ENCODE measurements around the gene IL1RAP.
A peak's percentile ranks its signal among the peaks of the same experiment; 100 is the strongest.
"Not testable (repeated sequence)": the region's sequence is repeated elsewhere in the genome, so short reads cannot be mapped to it uniquely, and the experiment has no call there.

Gene IL1RAP

GRCh38 chr3:190513409-190514370, at the start of gene IL1RAP:
TSS of gene IL1RAP (plus strand) at chr3:190514085. CDS start at chr3:190564290, 50,205 bp downstream.
- no peak for TF ChIP-seq CTCF (IDR thresholded peaks at IDR 0.05; ENCODE audit: control insufficient read depth, insufficient read depth, low read depth, low read length, missing control alignments)
- H3K4me3 ChIP-seq (ENCODE audit: control insufficient read depth, low read depth, low read length): peak within 1 kb of the TSS; percentile 66
- DNase-seq (ENCODE audit: low read depth): peak; percentile 85

- DNase-seq (ENCODE audit: low read depth): no peak
- H3K4me3 ChIP-seq (ENCODE audit: control insufficient read depth, low read depth, low read length): no peak overlapping the region
- no peak for TF ChIP-seq CTCF (IDR thresholded peaks at IDR 0.05; ENCODE audit: control insufficient read depth, insufficient read depth, low read depth, low read length, missing control alignments)
Observed at GRCh38 chr3:190467922-190468321, 46.0 kb upstream of the IL1RAP start.

GRCh38 chr3:190473261-190473660, 40.6 kb upstream of the IL1RAP start:
- not testable (repeated sequence) for DNase-seq (ENCODE audit: low read depth); H3K4me3 ChIP-seq (ENCODE audit: control insufficient read depth, low read depth, low read length)

- no peak overlapping the region for H3K4me3 ChIP-seq (ENCODE audit: control insufficient read depth, low read depth, low read length)
- no peak for TF ChIP-seq CTCF (IDR thresholded peaks at IDR 0.05; ENCODE audit: control insufficient read depth, insufficient read depth, low read depth, low read length, missing control alignments)
- no peak for DNase-seq (ENCODE audit: low read depth)
Observed at GRCh38 chr3:190481779-190482178, 32.1 kb upstream of the IL1RAP start.

GRCh38 chr3:190485830-190486532, 27.9 kb upstream of the IL1RAP start:
- DNase-seq (ENCODE audit: low read depth): no peak
- no peak for TF ChIP-seq CTCF (IDR thresholded peaks at IDR 0.05; ENCODE audit: control insufficient read depth, insufficient read depth, low read depth, low read length, missing control alignments)
- no peak overlapping the region for H3K4me3 ChIP-seq (ENCODE audit: control insufficient read depth, low read depth, low read length)

- DNase-seq (ENCODE audit: low read depth): no peak
- no peak overlapping the region for H3K4me3 ChIP-seq (ENCODE audit: control insufficient read depth, low read depth, low read length)
- no peak for TF ChIP-seq CTCF (IDR thresholded peaks at IDR 0.05; ENCODE audit: control insufficient read depth, insufficient read depth, low read depth, low read length, missing control alignments)
Observed at GRCh38 chr3:190486533-190486864, 27.4 kb upstream of the IL1RAP start.

Data from AG09309 (cell line).